IPS-18a (cell line): ENCODE measurements around the gene CDH24.

Source experiments
- H3K27ac ChIP-seq: one replicate; pipeline ENCODE4 v1.5.1; 2013; ENCODE audit warnings: low read length
- H3K27me3 ChIP-seq: one replicate; pipeline ENCODE4 v1.6.1; 2013; ENCODE audit warnings: mild to moderate bottlenecking, low read length; ENCODE audit not compliant: control insufficient read depth, insufficient read depth
- H3K36me3 ChIP-seq: one replicate; pipeline ENCODE4 v1.6.1; 2013; ENCODE audit warnings: low read depth, low read length; ENCODE audit not compliant: control insufficient read depth
- H3K4me1 ChIP-seq: one replicate; pipeline ENCODE4 v1.6.1; 2013; ENCODE audit warnings: low read depth, low read length; ENCODE audit not compliant: control insufficient read depth
- H3K4me3 ChIP-seq: one replicate; pipeline ENCODE4 v1.5.1; 2013; ENCODE audit warnings: low read length
- H3K9ac ChIP-seq: one replicate; pipeline ENCODE4 v1.6.1; 2013; ENCODE audit warnings: mild to moderate bottlenecking, low read length, moderate library complexity
- H3K9me3 ChIP-seq: one replicate; pipeline ENCODE4 v1.6.1; 2013; ENCODE audit warnings: low read depth, low read length; ENCODE audit not compliant: control insufficient read depth

Gene CDH24

DNA sequence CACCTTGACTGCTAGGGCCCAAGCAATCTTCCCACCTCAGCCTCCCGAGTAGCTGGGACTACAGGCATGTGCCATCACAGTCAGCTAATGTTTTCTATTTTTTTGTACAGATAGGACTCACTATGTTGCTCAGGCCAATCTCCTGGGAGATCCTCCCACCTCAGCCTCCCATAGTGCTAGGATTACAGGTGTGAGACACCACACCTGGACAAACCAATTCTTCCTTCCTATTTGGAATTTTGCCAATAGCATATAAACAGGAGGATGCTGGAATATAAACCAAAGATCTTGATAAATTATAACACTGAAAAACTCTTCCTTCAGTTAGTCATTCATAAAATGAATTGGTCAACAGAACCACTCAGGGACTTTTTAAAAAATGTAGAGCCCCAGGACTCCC, 29.2 kb upstream of the CDH24 start:
- no peaks in the 10 kb centered on the region for H3K9me3 ChIP-seq
- H3K9ac ChIP-seq = no peak overlapping the region
- no peaks in the 10 kb centered on the region for H3K4me1 ChIP-seq
- peaks cover 73% of the 10 kb centered on the region for H3K36me3 ChIP-seq
- no peaks in the 10 kb centered on the region for H3K27me3 ChIP-seq
- H3K27ac ChIP-seq = no peak overlapping the region
- H3K4me3 ChIP-seq = no peak overlapping the region

DNA sequence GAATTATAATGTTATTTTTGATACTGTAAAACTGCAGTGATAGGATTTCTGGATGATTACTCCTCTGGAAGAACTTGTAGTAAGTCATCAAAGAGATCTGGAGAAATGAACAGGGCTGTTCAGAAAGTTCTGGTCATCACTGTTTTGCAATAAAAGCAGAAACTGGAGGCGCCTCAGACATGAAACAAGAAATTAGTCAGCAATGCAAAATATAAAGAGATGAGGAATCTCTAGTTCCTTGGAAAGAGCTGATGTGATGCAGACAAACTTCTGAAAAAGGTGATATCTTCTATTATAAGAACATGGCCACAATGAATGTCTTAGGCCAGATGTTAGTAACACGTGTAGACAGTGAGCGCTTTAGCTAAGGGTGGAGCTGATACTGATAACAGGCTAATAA, 28.1 kb upstream of the CDH24 start:
- H3K27me3 ChIP-seq = no peaks in the 10 kb centered on the region
- no peaks in the 10 kb centered on the region for H3K9me3 ChIP-seq
- no peak overlapping the region for H3K4me3 ChIP-seq
- peaks cover 78% of the 10 kb centered on the region for H3K36me3 ChIP-seq
- H3K4me1 ChIP-seq = no peaks in the 10 kb centered on the region
- no peak overlapping the region for H3K9ac ChIP-seq
- H3K27ac ChIP-seq = no peak overlapping the region

DNA sequence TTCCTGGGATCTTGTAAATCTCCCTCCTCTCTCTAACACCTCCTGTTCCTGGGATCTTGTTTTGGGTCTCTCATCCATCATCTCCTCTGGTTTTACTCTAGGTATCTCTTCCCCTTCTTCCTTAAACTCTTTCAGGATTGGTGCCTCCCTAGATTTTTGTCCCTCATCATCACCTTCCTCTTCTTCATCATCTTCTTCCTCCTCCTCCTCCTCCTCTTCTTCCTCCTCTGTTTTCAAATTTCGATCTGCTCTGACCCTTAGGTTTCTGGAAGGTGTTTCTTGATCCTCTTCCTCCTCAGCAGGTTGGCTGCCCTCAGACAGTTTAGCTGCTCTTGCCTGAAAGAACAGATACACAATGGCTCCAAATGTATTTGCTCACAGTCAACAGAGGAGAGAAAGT, 23.2 kb upstream of the CDH24 start:
- Histone ChIP-seq H3K27me3 (no peaks in the 10 kb centered on the region), H3K36me3 (peaks cover 78% of the 10 kb centered on the region), H3K4me3 (no peak overlapping the region), H3K27ac (no peak overlapping the region), H3K9ac (no peak overlapping the region), H3K9me3 (no peaks in the 10 kb centered on the region), H3K4me1 (no peaks in the 10 kb centered on the region)

DNA sequence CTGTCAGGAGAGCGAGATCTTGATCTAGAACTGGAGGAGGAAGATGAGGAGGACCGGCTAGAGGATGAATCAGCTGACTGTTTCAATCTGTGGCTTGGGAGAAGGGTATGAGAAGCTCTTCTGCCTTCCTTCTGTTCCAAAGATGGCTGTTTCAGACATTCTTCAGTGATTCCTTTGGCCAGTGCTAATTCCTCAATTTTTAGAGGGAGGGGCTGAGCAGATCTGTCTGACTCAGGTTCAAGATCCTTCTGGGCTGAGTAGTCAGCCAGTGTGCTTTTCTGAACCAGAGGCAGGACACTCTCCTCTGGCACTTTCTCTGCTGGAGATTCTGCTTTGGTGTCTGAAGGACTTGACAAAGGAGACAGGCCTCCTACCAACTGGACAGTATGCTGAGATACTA, 22.4 kb upstream of the CDH24 start:
- Histone ChIP-seq H3K36me3 (peaks cover 82% of the 10 kb centered on the region), H3K4me3 (no peak overlapping the region), H3K9ac (no peak overlapping the region), H3K27ac (no peak overlapping the region), H3K27me3 (no peaks in the 10 kb centered on the region), H3K9me3 (no peaks in the 10 kb centered on the region), H3K4me1 (no peaks in the 10 kb centered on the region)

DNA sequence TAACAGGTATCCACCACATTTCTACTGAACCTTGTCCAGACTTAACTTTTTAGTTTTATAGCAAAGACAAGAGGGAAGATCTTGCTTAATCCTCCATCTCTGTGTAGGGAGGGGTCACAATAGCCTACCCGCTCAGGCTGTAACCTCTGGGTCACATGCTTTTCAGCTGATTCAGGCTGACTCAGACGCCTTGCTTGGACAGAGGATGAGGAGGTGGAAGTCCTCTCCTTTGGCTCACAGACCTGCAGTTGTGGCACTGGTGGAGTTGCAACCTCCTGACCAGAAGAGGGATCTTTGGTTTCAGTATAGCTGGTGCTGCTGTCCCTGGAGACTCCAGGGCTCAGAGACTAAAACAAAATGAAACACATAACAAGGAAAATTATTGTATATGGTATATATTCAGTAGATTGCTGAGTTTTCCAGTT, 21.4 kb upstream of the CDH24 start:
- Histone ChIP-seq H3K36me3 (peaks cover 90% of the 10 kb centered on the region), H3K9me3 (no peaks in the 10 kb centered on the region), H3K27me3 (no peaks in the 10 kb centered on the region), H3K4me1 (no peaks in the 10 kb centered on the region), H3K9ac (no peak overlapping the region), H3K4me3 (no peak overlapping the region), H3K27ac (no peak overlapping the region)

DNA sequence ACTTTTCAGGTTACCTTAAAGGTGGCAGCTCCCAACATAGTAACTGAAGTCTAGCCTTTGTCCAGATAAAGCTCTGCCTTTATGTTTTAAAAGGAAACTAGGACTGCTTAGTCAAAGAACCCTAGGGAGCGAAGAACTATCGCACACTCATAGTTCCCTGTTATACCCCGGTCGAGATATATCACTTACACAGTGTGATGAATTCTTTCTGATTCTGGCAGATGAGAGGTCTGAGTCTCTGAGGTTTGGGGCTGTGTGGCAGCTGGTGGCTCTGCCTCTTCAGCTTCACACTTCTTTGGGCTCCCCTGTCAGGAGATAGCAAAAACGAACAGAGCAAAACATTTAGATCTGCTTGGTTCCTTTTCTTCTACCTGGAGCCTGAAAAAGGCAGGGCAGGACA, 20.6 kb upstream of the CDH24 start:
- no peaks in the 10 kb centered on the region for H3K9me3 ChIP-seq
- peaks cover 91% of the 10 kb centered on the region for H3K36me3 ChIP-seq
- H3K27me3 ChIP-seq = no peaks in the 10 kb centered on the region
- peaks cover under 1% of the 10 kb centered on the region for H3K4me1 ChIP-seq
- H3K9ac ChIP-seq = no peak overlapping the region
- no peak overlapping the region for H3K27ac ChIP-seq
- no peak overlapping the region for H3K4me3 ChIP-seq

DNA sequence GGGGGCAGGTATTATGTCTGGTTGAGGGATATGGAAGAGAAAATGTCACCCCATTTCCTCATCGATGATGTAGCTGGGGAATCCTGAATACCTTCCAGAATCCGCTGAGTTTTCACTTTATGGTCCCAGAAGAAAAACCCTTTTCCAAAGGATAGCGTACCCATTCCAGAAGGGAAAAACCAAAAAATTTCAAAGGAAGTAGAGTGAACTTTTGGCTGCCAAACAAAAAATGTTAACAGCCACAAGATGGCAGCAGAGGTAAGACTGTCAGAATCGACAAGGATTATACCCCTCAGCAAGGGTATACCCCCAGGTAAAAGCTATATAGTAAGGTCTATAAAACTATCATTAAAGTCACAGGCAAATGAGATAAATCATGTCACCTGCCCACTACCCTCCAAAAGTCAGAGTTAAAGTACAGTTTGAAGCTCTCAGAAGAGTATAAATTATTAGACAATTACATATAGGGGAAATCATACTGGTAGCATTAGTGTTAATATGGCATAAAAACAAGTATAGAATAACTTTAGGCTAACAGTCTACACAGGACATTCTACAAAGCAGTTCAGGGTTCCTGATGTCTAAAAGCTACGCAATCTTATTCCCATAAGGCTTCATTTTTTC, 19.6 kb upstream of the CDH24 start:
- Histone ChIP-seq H3K27ac (no peak overlapping the region), H3K9ac (no peak overlapping the region), H3K9me3 (no peaks in the 10 kb centered on the region), H3K4me3 (no peak overlapping the region), H3K4me1 (peaks cover 12% of the 10 kb centered on the region), H3K36me3 (peaks cover 92% of the 10 kb centered on the region), H3K27me3 (no peaks in the 10 kb centered on the region)

DNA sequence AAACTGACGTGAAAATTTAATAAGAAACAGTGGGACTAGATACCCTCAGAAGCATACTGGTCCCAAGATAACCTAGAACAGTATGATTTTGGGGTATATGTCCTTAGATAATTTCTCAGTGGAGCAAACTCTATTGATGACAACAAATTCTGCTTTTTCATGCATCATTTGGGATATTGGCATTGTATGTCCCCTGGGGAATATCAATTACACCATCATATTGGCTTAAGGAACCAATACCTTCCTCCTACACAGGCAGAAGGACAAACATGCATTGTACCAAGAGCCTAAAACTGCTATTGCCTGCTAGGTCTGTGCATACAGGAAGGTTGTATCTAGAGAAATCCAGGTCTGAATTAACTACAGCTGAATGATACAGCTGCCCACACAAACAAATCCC, 17.6 kb upstream of the CDH24 start:
- peaks cover 19% of the 10 kb centered on the region for H3K4me1 ChIP-seq
- peaks cover 72% of the 10 kb centered on the region for H3K36me3 ChIP-seq
- H3K27ac ChIP-seq = no peak overlapping the region
- no peak overlapping the region for H3K4me3 ChIP-seq
- no peaks in the 10 kb centered on the region for H3K9me3 ChIP-seq
- no peaks in the 10 kb centered on the region for H3K27me3 ChIP-seq
- H3K9ac ChIP-seq = no peak overlapping the region

DNA sequence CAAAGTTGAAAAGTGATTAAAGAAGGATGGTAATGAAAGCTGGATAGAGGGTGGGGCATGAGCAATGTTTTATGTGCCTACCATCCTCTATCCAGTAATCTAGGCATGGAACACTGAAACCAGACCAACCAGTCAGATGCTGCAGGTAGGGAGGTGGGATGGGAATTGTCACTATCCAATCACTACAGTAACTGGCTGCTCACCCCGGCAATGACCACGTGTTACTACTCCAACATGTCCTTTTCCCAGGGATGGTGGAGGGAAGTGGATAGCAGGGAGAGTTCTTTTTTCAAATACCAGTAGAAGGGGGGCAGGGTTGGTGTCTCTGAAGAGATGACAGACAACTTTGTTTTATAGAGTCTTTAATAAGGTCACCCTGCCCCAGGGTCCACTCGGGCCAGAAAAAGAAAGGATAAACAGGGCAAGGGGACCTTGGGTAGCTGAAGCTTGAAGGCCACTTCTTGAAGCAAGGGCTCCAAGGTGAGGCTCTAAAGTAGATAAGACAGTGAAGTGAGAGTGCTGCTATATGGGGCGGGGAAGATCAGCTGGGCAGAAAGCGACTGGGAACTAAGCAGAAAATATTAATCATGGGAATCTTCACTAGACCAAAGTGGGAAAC, 14.7 kb upstream of the CDH24 start:
- Histone ChIP-seq H3K9ac (no peak overlapping the region), H3K27ac (no peak overlapping the region), H3K4me1 (peaks cover 33% of the 10 kb centered on the region), H3K36me3 (peaks cover 67% of the 10 kb centered on the region), H3K4me3 (peak overlapping the region; percentile 83), H3K9me3 (no peaks in the 10 kb centered on the region), H3K27me3 (no peaks in the 10 kb centered on the region)

DNA sequence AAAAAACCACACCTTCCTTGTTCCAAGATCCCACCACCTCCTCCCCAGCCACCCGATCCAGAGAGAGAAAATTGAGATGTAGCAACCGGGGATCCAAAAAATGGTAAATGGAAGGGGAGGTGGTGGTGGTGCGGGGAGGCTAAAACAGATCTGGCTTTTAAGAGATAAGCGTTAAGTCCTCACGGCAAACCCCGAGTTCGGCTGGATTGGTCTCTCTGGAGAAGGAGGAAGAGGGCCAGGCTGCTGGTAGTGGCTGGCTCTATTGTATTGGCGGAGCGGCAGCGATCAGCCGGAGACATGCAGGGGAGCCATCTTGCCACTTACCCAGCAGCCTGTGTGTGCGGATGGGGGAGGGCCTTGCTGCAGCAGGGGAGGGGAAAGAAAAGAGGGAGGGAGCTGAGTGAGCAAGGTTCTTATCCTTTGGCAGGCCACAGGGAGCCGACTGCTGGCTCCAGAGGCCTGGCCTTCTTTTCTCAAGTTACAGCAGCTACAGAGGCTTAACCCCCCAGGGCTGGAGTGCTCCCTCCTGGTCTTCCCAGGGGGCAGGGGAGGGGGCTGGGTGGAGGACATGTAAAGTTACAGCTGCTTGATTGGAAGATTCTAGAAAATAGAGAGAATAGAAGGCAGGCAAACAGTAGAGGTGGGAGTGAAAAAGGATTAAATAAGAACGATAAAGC, 14.1 kb upstream of the CDH24 start:
- peaks cover 33% of the 10 kb centered on the region for H3K4me1 ChIP-seq
- H3K36me3 ChIP-seq = peaks cover 67% of the 10 kb centered on the region
- peak overlapping the region; percentile 88 for H3K9ac ChIP-seq
- H3K4me3 ChIP-seq = peak overlapping the region; percentile 83
- no peaks in the 10 kb centered on the region for H3K9me3 ChIP-seq
- peak overlapping the region; percentile 66 for H3K27ac ChIP-seq
- H3K27me3 ChIP-seq = no peaks in the 10 kb centered on the region

DNA sequence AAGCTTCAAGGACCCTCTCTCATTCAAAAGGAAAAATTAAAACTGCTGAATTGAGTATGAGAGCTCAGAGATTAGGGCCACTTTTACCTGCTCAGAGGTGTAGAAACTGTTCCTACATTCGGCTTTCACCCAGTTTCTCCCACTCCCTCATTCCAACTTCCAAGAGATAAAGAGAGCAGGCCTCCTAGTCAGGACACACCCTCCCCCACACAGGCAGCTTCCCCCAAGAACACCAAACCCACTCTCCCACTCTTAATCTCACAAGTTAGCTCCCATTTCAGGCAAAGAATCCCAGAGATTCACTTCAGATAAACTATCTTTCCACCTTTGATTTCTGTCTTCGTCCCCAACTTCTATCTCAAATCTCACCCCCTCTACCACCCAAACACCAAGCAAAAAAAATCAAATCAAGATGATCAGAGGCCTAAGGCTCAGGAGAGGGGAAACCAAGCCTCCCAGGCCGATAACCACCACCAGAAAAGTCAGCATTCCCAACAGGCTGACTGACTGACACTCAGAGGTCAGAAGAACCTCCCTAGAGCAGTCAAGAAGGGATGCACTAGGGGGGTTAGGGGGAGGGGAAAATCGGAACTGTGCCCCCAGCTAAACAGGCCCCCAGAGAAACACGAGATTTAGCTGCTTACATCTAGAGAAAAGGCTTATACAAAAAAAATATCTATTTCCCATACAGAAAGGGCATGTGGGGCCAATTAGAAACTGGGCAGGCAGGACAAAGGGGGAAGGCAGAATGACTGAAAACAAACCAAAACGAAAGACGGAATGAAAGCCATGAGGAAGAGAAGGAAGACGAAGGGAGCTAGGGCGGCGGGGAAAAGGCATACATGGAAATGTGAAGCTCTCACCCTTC, 13.2 kb upstream of the CDH24 start:
- peaks cover 33% of the 10 kb centered on the region for H3K4me1 ChIP-seq
- peaks cover 67% of the 10 kb centered on the region for H3K36me3 ChIP-seq
- H3K9ac ChIP-seq = peak overlapping the region; percentile 88
- no peaks in the 10 kb centered on the region for H3K9me3 ChIP-seq
- H3K4me3 ChIP-seq = peak overlapping the region; percentile 83
- H3K27ac ChIP-seq = peak overlapping the region; percentile 66
- no peaks in the 10 kb centered on the region for H3K27me3 ChIP-seq
